Suprapubic skin (tissue), 4 donors: ENCODE data around the gene LEF1. TPM values are rescaled to one million over a fixed set of nuclear protein-coding genes. Genes with fewer than 3 reads are reported as not detected.

Source experiments
- DNase-seq, 2 donors: peaks; one replicate each; pipeline ENCODE4 v3.0.0-alpha.2; 2019; ENCODE audit warnings: low spot score in 2 of 2
- H3K27ac ChIP-seq: fragments of 200-600 bp; sonication (generic); one replicate; pipeline ENCODE4 v1.5.1; 2019
- H3K27me3 ChIP-seq: fragments of 200-600 bp; sonication (generic); one replicate; pipeline ENCODE4 v1.5.1; 2019
- H3K36me3 ChIP-seq: fragments of 200-600 bp; sonication (generic); one replicate; pipeline ENCODE4 v1.5.1; 2019
- H3K4me1 ChIP-seq: fragments of 200-600 bp; sonication (generic); one replicate; pipeline ENCODE4 v1.5.1; 2019
- H3K4me3 ChIP-seq: fragments of 200-600 bp; sonication (generic); one replicate; pipeline ENCODE4 v1.5.1; 2019; ENCODE audit warnings: mild to moderate bottlenecking
- H3K9me3 ChIP-seq: fragments of 200-600 bp; sonication (generic); one replicate; pipeline ENCODE4 v1.5.1; 2019
- EP300 ChIP-seq: sonication (generic); formaldehyde crosslinking; IDR thresholded peaks from one replicate; pipeline ENCODE4 v1.6.1; 2017; ENCODE audit warnings: antibody characterized with exemption
- POLR2A ChIP-seq, 2 donors: fragments of 450-650 bp; IDR thresholded peaks; one replicate each; pipeline ENCODE4 v1.6.1; 2017; ENCODE audit warnings: antibody characterized with exemption in 2 of 2, mild to moderate bottlenecking in 2 of 2, moderate library complexity in 2 of 2
- POLR2AphosphoS5 ChIP-seq, 3 donors: sonication (generic); formaldehyde crosslinking; IDR thresholded peaks; one replicate each; pipeline ENCODE4 v1.6.1; 2017; ENCODE audit warnings: antibody characterized with exemption in 3 of 3
- WGBS: methylation state at CpG from one replicate; pipeline ENCODE4 v1.1.5; 2018; 5-methylcytosine and 5-hydroxymethylcytosine counted together
- total RNA-seq, 4 donors: library from RNA; depleted of rRNA; stranded (reverse); fragments of >200 nt; gene quantifications; one replicate each; pipeline ENCODE4 v1.1.0, GENCODE V29; 2016
- TF ChIP-seq, protein P1 (sequence below), 2 donors: fragments of 200-600 bp in 1 of 2; fragments of 450-650 bp in 1 of 2; sonication (generic) in 1 of 2; IDR thresholded peaks; one replicate each; pipeline ENCODE4 v1.5.1; 2016 to 2019; ENCODE audit warnings: antibody characterized with exemption in 2 of 2, mild to moderate bottlenecking in 1 of 2, moderate library complexity in 1 of 2

LEF1 gene
- total RNA-seq, 4 donors from 2014 or later = 7.2 to 23.4 (median 14.5) TPM

DNA sequence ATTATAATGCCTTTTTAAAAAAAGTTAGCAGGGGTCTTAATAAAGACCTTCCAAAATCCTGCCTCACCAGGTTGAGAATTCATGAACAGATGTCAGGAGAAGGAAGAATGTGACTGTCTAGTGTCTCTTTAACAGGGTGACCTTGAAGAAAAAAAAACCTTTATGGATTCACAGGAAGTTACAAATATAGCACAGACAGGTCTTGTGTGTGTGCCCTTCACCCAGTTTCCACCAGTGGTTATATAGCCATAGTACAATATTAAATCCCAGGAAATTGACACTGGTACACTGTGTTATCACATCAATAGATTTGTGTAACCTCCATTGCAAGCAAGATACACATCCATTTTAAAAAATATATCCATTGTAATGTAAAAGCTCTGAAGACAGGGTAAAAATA, 135.4 kb downstream of the LEF1 start:
- Histone ChIP-seq H3K27me3 (no peaks in the 10 kb centered on the region), H3K27ac (no peak overlapping the region), H3K36me3 (peaks cover 45% of the 10 kb centered on the region), H3K4me3 (no peak overlapping the region), H3K4me1 (no peaks in the 10 kb centered on the region), H3K9me3 (no peaks in the 10 kb centered on the region)
- TF ChIP-seq, protein P1, sequence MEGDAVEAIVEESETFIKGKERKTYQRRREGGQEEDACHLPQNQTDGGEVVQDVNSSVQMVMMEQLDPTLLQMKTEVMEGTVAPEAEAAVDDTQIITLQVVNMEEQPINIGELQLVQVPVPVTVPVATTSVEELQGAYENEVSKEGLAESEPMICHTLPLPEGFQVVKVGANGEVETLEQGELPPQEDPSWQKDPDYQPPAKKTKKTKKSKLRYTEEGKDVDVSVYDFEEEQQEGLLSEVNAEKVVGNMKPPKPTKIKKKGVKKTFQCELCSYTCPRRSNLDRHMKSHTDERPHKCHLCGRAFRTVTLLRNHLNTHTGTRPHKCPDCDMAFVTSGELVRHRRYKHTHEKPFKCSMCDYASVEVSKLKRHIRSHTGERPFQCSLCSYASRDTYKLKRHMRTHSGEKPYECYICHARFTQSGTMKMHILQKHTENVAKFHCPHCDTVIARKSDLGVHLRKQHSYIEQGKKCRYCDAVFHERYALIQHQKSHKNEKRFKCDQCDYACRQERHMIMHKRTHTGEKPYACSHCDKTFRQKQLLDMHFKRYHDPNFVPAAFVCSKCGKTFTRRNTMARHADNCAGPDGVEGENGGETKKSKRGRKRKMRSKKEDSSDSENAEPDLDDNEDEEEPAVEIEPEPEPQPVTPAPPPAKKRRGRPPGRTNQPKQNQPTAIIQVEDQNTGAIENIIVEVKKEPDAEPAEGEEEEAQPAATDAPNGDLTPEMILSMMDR (IDR thresholded peaks at IDR 0.05) = no peak
- TF ChIP-seq EP300 = no peak
- TF ChIP-seq POLR2A (IDR thresholded peaks at IDR 0.05) = no peak
- TF ChIP-seq POLR2AphosphoS5 (IDR thresholded peaks at IDR 0.05) = no peak
- no peak for DNase-seq

DNA sequence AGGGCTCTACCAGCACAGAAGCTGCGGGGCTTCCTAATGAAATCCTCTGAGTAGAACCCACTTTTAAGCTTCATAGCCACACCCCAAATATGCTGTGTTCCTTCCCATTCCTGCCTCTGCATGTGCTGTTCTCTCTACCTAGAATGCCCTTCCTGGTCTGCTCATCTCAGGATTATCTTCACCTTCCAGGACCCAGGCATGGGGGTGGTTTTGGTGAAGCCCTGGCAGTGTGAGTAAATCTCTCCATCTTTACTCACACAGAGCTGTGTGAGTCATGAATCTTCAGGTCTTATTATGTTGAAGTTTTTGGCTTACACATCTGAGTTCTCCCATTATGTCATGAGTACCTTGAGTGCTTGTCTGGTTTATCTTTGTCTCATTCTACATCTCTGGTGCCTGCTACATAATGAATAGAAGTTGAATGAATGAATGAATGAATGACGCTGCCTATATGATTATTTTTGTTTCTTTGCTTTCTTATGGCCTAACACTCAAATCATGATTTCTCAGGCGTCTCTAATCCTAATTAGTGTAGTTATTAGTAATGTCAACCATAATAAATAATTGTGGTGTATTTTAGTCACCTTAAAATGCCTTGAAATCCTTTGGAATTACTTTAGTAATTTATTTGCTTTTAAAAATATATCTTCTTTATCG, 137.2 kb downstream of the LEF1 start:
- H3K27ac ChIP-seq = no peak overlapping the region
- TF ChIP-seq EP300 (no peak), POLR2A (IDR thresholded peaks at IDR 0.05) (no peak), POLR2AphosphoS5 (IDR thresholded peaks at IDR 0.05) (no peak)
- TF ChIP-seq, protein P1 (IDR thresholded peaks at IDR 0.05) = no peak
- DNase-seq = no peak
- WGBS = 91% methylated on average over 4 of the region's 4 CpGs
- H3K4me3 ChIP-seq = no peak overlapping the region
- H3K4me1 ChIP-seq = no peaks in the 10 kb centered on the region
- H3K36me3 ChIP-seq = peaks cover 63% of the 10 kb centered on the region
- H3K9me3 ChIP-seq = no peaks in the 10 kb centered on the region
- no peaks in the 10 kb centered on the region for H3K27me3 ChIP-seq

DNA sequence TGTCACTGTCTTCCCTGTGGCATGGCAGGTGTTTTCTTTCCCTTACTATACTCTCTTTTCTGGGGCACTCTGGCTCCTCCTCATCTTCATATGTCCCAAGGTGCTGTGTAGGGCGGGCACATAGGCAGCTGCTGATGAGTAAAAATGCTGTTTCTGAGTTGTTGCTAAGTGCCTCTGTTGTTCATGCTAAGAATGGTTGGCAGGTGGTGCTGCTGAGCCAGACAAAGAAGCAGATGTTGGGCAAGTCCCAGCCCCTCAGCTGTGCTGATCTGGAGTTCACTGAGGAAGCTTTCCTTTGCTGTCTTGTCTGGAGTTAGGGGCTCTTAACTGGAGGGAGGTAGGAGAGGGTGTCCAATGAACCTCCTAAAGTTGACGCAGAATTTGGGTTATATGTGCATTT, 138.4 kb downstream of the LEF1 start:
- H3K27ac ChIP-seq = no peak overlapping the region
- no peaks in the 10 kb centered on the region for H3K9me3 ChIP-seq
- no peaks in the 10 kb centered on the region for H3K4me1 ChIP-seq
- TF ChIP-seq EP300 (no peak), POLR2AphosphoS5 (IDR thresholded peaks at IDR 0.05) (no peak), POLR2A (IDR thresholded peaks at IDR 0.05) (no peak)
- TF ChIP-seq, protein P1 (IDR thresholded peaks at IDR 0.05) = peak in 1 of 2 donors; percentile 28
- peaks cover 66% of the 10 kb centered on the region for H3K36me3 ChIP-seq
- WGBS = 75% methylated on average over 2 of the region's 2 CpGs
- H3K27me3 ChIP-seq = no peaks in the 10 kb centered on the region
- no peak overlapping the region for H3K4me3 ChIP-seq
- no peak for DNase-seq

DNA sequence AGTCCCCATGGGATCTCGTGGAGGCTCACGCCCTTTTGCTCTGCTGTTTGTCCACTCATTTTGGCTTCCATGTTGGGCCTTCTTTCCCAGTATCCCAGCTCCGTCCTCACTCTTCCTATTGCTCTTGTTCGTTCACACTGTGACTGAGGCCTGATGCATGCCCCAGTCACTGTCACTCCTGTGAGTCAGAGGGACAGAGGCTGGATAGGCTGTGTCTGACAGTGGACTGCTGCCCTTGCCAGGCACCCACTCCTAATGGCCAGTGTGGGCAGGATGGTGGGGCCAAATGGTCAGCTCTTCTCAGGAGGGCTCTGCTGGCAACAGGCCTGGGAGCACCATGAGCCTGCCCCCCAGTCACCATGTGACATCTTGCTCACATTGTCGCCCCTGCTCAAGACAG, 139.0 kb downstream of the LEF1 start:
- 95% methylated on average over 5 of the region's 5 CpGs for WGBS
- no peaks in the 10 kb centered on the region for H3K9me3 ChIP-seq
- no peak overlapping the region for H3K4me3 ChIP-seq
- DNase-seq = no peak
- no peaks in the 10 kb centered on the region for H3K4me1 ChIP-seq
- no peaks in the 10 kb centered on the region for H3K27me3 ChIP-seq
- no peak for TF ChIP-seq EP300
- no peak for TF ChIP-seq POLR2A (IDR thresholded peaks at IDR 0.05)
- no peak overlapping the region for H3K27ac ChIP-seq
- peaks cover 70% of the 10 kb centered on the region for H3K36me3 ChIP-seq

DNA sequence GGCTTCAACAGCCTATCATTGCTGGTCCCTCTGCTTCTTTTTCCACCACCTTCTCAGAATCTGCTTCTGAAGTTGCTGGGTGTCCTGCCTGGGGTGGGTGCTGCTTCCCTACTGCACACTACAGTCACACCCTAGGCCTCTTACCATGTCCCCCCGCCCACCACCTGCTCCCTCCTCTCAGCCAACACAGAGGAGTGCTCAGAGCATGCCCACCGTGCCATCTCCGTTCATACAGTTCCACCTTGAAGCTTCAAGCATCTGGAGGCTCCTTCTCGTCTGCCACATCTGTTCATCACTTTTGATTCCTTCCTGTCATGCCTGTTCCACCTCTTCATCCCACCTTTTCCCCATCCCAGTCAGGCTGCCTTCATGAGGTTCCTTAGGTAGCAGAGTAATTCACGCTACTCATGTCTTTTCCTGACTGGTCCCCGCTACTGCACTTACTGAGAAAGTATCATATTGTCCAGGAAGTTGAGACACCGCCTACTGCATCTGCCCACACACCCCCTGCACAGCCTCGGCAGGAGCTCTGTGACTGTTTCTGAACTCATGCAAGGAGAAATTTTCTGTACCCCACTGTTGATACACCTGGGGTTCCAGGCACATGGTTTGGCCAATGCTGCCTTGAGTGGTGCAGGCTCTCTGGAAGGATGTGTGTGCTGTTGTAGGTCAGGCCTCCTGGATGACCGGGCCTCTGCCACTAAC, 139.6 kb downstream of the LEF1 start:
- Histone ChIP-seq H3K4me1 (no peaks in the 10 kb centered on the region), H3K27me3 (no peaks in the 10 kb centered on the region), H3K9me3 (no peaks in the 10 kb centered on the region), H3K36me3 (peaks cover 70% of the 10 kb centered on the region), H3K4me3 (no peak overlapping the region), H3K27ac (no peak overlapping the region)
- DNase-seq = no peak
- 92% methylated on average over 9 of the region's 9 CpGs for WGBS
- TF ChIP-seq POLR2A (IDR thresholded peaks at IDR 0.05) (no peak), POLR2AphosphoS5 (IDR thresholded peaks at IDR 0.05) (no peak), EP300 (no peak)
- TF ChIP-seq, protein P1 (IDR thresholded peaks at IDR 0.05) = no peak
